ENCODE results near the gene FLCN.

Gene FLCN

GRCh38 chr17:17181666-17182597 is 55.0 kb downstream of the FLCN start:
- TF ChIP-seq, protein P1, sequence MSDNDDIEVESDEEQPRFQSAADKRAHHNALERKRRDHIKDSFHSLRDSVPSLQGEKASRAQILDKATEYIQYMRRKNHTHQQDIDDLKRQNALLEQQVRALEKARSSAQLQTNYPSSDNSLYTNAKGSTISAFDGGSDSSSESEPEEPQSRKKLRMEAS (IDR thresholded peaks at IDR 0.05): no peak
- no peak for TF ChIP-seq TEAD4 (IDR thresholded peaks at IDR 0.05)
- no peak for TF ChIP-seq EP300 (IDR thresholded peaks at IDR 0.05; ENCODE audit: borderline replicate concordance)
- TF ChIP-seq FOXM1 (IDR thresholded peaks at IDR 0.05; ENCODE audit: borderline replicate concordance, low read depth): no peak

DNA sequence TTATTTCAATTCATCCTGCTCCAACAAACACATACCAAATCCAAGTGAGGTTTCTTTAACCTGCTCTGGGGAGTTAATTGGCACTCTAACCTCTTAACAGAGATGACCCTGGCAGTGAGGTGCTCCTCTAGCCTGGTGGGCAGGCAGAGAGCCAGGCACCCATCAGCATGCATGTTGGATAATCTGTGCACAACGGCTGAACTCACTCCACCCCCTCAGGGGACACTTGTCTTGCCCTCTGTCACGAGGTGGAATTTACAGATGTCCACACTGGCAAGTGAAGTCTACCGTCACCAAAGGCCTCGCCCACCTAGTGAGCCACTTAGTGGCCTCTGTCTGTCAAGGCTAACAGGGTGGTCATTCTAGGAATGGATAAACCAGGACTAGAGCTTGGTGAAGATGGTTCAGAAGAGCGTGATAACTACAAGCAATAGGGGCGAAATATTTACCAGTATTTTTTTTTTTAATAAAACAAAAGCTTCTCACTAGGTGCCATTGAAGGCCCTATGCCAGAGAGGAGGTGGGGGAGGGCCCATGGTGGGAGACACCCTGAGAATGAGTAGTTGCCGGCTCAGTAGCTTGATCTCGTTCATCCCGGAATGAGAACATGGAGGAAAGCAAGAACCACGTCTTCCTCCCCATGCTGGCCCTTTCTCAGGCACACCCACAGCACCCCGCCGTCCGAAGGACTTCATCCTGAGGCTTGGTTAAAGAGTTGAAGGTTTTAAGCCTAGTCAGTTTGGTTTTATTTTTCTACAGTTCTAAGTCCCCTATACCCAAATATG is 56.0 kb downstream of the FLCN start:
- TF ChIP-seq, protein P1 (IDR thresholded peaks at IDR 0.05): no peak
- TF ChIP-seq NFIC (IDR thresholded peaks at IDR 0.05) (no peak), EGR1 (IDR thresholded peaks at IDR 0.05) (no peak), TAF1 (IDR thresholded peaks at IDR 0.05; ENCODE audit: low read depth) (no peak), TCF12 (IDR thresholded peaks at IDR 0.05; ENCODE audit: low read depth) (no peak), EP300 (IDR thresholded peaks at IDR 0.05; ENCODE audit: borderline replicate concordance) (no peak), CEBPB (IDR thresholded peaks at IDR 0.05) (no peak), ZBTB7A (IDR thresholded peaks at IDR 0.05; ENCODE audit: low read depth) (no peak), YY1 (IDR thresholded peaks at IDR 0.05; ENCODE audit: low read depth) (no peak)
- TF ChIP-seq, protein P2, sequence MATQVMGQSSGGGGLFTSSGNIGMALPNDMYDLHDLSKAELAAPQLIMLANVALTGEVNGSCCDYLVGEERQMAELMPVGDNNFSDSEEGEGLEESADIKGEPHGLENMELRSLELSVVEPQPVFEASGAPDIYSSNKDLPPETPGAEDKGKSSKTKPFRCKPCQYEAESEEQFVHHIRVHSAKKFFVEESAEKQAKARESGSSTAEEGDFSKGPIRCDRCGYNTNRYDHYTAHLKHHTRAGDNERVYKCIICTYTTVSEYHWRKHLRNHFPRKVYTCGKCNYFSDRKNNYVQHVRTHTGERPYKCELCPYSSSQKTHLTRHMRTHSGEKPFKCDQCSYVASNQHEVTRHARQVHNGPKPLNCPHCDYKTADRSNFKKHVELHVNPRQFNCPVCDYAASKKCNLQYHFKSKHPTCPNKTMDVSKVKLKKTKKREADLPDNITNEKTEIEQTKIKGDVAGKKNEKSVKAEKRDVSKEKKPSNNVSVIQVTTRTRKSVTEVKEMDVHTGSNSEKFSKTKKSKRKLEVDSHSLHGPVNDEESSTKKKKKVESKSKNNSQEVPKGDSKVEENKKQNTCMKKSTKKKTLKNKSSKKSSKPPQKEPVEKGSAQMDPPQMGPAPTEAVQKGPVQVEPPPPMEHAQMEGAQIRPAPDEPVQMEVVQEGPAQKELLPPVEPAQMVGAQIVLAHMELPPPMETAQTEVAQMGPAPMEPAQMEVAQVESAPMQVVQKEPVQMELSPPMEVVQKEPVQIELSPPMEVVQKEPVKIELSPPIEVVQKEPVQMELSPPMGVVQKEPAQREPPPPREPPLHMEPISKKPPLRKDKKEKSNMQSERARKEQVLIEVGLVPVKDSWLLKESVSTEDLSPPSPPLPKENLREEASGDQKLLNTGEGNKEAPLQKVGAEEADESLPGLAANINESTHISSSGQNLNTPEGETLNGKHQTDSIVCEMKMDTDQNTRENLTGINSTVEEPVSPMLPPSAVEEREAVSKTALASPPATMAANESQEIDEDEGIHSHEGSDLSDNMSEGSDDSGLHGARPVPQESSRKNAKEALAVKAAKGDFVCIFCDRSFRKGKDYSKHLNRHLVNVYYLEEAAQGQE (IDR thresholded peaks at IDR 0.05; ENCODE audit: low read depth): no peak
- TF ChIP-seq, protein P3, sequence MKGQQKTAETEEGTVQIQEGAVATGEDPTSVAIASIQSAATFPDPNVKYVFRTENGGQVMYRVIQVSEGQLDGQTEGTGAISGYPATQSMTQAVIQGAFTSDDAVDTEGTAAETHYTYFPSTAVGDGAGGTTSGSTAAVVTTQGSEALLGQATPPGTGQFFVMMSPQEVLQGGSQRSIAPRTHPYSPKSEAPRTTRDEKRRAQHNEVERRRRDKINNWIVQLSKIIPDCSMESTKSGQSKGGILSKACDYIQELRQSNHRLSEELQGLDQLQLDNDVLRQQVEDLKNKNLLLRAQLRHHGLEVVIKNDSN (IDR thresholded peaks at IDR 0.05): no peak

DNA sequence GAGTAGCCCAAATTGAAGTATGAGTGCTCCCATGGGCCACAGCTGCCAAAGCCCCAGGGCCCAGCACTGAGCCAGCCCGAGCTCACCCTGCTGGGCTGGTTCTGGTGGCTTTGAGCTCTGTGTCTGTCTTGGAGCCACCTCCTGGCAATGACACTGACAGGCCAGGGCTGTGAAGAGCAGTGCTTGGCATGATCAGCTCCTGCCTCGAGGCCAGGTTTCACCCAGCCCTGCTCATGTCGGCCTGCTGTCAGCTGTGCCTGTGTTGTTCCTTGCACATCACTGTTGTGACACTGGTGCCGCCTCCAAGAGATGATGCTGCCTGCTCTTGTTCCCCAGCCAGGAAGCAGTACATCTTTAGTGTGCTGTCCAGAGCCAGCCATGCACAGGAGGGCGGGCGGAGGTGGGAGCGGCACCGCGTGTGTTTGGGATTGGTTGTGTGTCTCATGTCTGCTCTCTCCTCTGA is 56.8 kb downstream of the FLCN start:
- no peak for TF ChIP-seq FOXM1 (IDR thresholded peaks at IDR 0.05; ENCODE audit: borderline replicate concordance, low read depth)
- TF ChIP-seq, protein P1 (IDR thresholded peaks at IDR 0.05): no peak
- TF ChIP-seq, protein P3 (IDR thresholded peaks at IDR 0.05): no peak

- no peak for TF ChIP-seq RAD21 (IDR thresholded peaks at IDR 0.05; ENCODE audit: low read depth)
- TF ChIP-seq TAF1 (IDR thresholded peaks at IDR 0.05; ENCODE audit: low read depth): no peak
- TF ChIP-seq, protein P3 (IDR thresholded peaks at IDR 0.05): no peak
- TF ChIP-seq, protein P1 (IDR thresholded peaks at IDR 0.05): no peak
Measured at GRCh38 chr17:17179371-17179827, 57.6 kb downstream of the FLCN start.

DNA sequence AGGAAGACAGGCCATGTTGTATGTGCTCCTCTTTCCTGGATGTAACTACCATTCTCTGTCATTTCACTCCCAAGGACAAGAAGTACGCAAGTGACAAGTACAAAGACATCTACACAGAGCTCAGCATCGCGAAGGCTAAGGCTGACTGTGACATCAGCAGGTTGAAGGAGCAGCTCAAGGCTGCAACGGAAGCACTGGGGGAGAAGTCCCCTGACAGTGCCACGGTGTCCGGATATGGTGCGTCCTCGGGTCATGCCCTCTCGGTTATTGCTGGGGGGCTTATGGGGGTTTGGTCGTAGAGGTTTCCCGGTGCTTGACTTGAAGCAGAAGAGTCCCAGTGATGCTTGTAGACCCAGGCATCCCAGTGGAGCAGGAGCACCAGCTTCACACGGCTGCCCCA is 59.8 kb downstream of the FLCN start:
- no peak for TF ChIP-seq RAD21 (IDR thresholded peaks at IDR 0.05; ENCODE audit: low read depth)
- TF ChIP-seq CREB1 (IDR thresholded peaks at IDR 0.05; ENCODE audit: low read depth): no peak
- TF ChIP-seq, protein P1 (IDR thresholded peaks at IDR 0.05): no peak
- TF ChIP-seq YY1 (IDR thresholded peaks at IDR 0.05; ENCODE audit: low read depth): no peak
- no peak for TF ChIP-seq EP300 (IDR thresholded peaks at IDR 0.05; ENCODE audit: borderline replicate concordance)
- TF ChIP-seq TEAD4 (IDR thresholded peaks at IDR 0.05): no peak
- TF ChIP-seq NFIC (IDR thresholded peaks at IDR 0.05): no peak
- TF ChIP-seq CEBPB (IDR thresholded peaks at IDR 0.05): no peak
- TF ChIP-seq ZBTB7A (IDR thresholded peaks at IDR 0.05; ENCODE audit: low read depth): no peak
- TF ChIP-seq, protein P2 (IDR thresholded peaks at IDR 0.05; ENCODE audit: low read depth): no peak
- no peak for TF ChIP-seq FOXM1 (IDR thresholded peaks at IDR 0.05; ENCODE audit: borderline replicate concordance, low read depth)
- TF ChIP-seq EGR1 (IDR thresholded peaks at IDR 0.05): no peak
- TF ChIP-seq TCF12 (IDR thresholded peaks at IDR 0.05; ENCODE audit: low read depth): no peak
- TF ChIP-seq, protein P3 (IDR thresholded peaks at IDR 0.05): no peak
- no peak for TF ChIP-seq TAF1 (IDR thresholded peaks at IDR 0.05; ENCODE audit: low read depth)
